Ovary (tissue), 9 donors: Measurements from ENCODE around the gene CCT2. TPM values are rescaled to one million over a fixed set of nuclear protein-coding genes. Genes with fewer than 3 reads are reported as not detected.
"Not testable (repeated sequence)": the region's sequence is repeated elsewhere in the genome, so short reads cannot be mapped to it uniquely, and the experiment has no call there.

Source experiments
- DNase-seq, 5 donors: peaks; one replicate each; pipeline ENCODE4 v3.0.0-alpha.2; 2019 to 2020
- H3K27ac ChIP-seq, 2 donors: fragments of 200-600 bp; one replicate each; pipeline versions ENCODE4 v1.5.1 to v1.8.0; 2019 to 2022
- H3K27me3 ChIP-seq: fragments of 200-600 bp; one replicate; pipeline ENCODE4 v1.8.0; 2022
- H3K36me3 ChIP-seq: fragments of 200-600 bp; sonication (generic); one replicate; pipeline ENCODE4 v1.5.1; 2019
- H3K4me1 ChIP-seq: one replicate; pipeline ENCODE4 v1.8.1; 2013; ENCODE audit warnings: mild to moderate bottlenecking, moderate library complexity; ENCODE audit not compliant: insufficient read depth
- H3K4me3 ChIP-seq: fragments of 200-600 bp; sonication (generic); one replicate; pipeline ENCODE4 v1.5.1; 2017
- H3K9me3 ChIP-seq, 2 donors: fragments of 200-600 bp in 1 of 2; sonication (generic) in 1 of 2; one replicate each; pipeline versions ENCODE4 v1.5.1 to v1.8.1; 2013 to 2019; ENCODE audit warnings: mild to moderate bottlenecking in 1 of 2, moderate library complexity in 1 of 2
- EP300 ChIP-seq: sonication (generic); formaldehyde crosslinking; IDR thresholded peaks from one replicate; pipeline ENCODE4 v1.6.1; 2017; ENCODE audit warnings: antibody characterized with exemption
- POLR2A ChIP-seq: fragments of 450-650 bp; IDR thresholded peaks from one replicate; pipeline ENCODE4 v1.6.1; 2017; ENCODE audit warnings: antibody characterized with exemption, mild to moderate bottlenecking, moderate library complexity
- WGBS, 3 donors: extraction: QIAGEN DNeasy Blood & Tissue Kit in 1 of 3; methylation state at CpG; one replicate each; pipeline versions ENCODE4 v1.1.5 to v1.1.7; 2013 to 2017; 5-methylcytosine and 5-hydroxymethylcytosine counted together
- intact Hi-C, 4 donors: fragments of 100-400 bp; cut with DNase I; formaldehyde crosslinking; loops; one replicate each; pipeline versions ENCODE4 v1.11.0 to v1.15.1; 2022 to 2023
- polyA plus RNA-seq, 2 donors: library from polyadenylated mRNA; stranded (reverse); fragments of 200-250 nt in 1 of 2; fragments of 350-450 nt in 1 of 2; fragmentation: Illumina TruSeq in 1 of 2; extraction: RNeasy Lipid Tissue Mini Kit (QIAGEN cat#74804) in 1 of 2; gene quantifications; one replicate each; pipeline ENCODE4 v1.2.3, GENCODE V29; 2013 to 2014
- total RNA-seq, 7 donors: library from RNA; depleted of rRNA in 2 of 7; stranded (reverse); fragments of >200 nt in 2 of 7; fragmentation: NEBNext Ultra II Directional in 3 of 7; extraction: Animal tissue kit (Norgen Biotek cat#: 25700) in 3 of 7; gene quantifications; one replicate each; pipeline versions ENCODE4 v1.1.0 to v1.2.4, GENCODE V29; 2016 to 2023
- TF ChIP-seq, protein P1 (sequence below), 3 donors: fragments of 450-650 bp in 2 of 3; fragments of 200-600 bp in 1 of 3; IDR thresholded peaks; one replicate each; pipeline versions ENCODE4 v1.5.1 to v1.8.0; 2016 to 2022; ENCODE audit warnings: antibody characterized with exemption in 3 of 3, mild to moderate bottlenecking in 1 of 3
- donor health status: DM: no; HTN: no; CAD: no; lungs with moderate emphysema.
- donor health status: DM: no; HTN: no; CAD: no.
- donor health status: Bipolar disorder and iron deficiency.
- donor health status: DM: yes; HTN: yes; CAD: no.
- donor health status: DM: no; HTN: no; CAD: no.
- donor health status: DM: yes; HTN: yes; CAD: no.

Gene CCT2
- total and polyA plus RNA-seq, 9 donors = 68.1 to 141 (median 109) TPM

DNA sequence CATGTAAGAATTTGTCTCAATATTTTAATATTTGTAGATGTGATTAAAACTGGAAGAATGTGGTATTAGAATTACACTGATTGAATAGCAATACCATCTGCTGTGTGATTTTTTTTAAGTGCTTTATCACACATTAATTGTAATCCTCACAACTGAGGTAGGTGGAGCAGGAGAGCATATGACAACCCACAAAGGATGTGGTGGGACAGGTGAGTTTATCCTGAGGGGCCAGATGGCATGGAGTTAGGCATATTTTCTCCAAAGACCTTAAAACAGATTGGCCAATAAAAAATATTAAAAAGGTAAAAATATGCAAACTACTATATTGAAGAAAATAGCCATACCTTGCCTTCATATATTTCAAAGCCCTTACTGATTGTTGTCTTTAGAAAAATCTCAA lies 17.7 kb downstream of the CCT2 start:
- no peak overlapping the region for H3K27ac ChIP-seq
- no peaks in the 10 kb centered on the region for H3K4me1 ChIP-seq
- DNase-seq = no peak
- intact Hi-C loops = no loop called here
- H3K27me3 ChIP-seq = no peaks in the 10 kb centered on the region
- no peaks in the 10 kb centered on the region for H3K36me3 ChIP-seq
- TF ChIP-seq EP300 = no peak
- TF ChIP-seq POLR2A = no peak
- TF ChIP-seq, protein P1, sequence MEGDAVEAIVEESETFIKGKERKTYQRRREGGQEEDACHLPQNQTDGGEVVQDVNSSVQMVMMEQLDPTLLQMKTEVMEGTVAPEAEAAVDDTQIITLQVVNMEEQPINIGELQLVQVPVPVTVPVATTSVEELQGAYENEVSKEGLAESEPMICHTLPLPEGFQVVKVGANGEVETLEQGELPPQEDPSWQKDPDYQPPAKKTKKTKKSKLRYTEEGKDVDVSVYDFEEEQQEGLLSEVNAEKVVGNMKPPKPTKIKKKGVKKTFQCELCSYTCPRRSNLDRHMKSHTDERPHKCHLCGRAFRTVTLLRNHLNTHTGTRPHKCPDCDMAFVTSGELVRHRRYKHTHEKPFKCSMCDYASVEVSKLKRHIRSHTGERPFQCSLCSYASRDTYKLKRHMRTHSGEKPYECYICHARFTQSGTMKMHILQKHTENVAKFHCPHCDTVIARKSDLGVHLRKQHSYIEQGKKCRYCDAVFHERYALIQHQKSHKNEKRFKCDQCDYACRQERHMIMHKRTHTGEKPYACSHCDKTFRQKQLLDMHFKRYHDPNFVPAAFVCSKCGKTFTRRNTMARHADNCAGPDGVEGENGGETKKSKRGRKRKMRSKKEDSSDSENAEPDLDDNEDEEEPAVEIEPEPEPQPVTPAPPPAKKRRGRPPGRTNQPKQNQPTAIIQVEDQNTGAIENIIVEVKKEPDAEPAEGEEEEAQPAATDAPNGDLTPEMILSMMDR (IDR thresholded peaks at IDR 0.05) = no peak
- no peak overlapping the region for H3K4me3 ChIP-seq
- H3K9me3 ChIP-seq = no peaks in the 10 kb centered on the region

DNA sequence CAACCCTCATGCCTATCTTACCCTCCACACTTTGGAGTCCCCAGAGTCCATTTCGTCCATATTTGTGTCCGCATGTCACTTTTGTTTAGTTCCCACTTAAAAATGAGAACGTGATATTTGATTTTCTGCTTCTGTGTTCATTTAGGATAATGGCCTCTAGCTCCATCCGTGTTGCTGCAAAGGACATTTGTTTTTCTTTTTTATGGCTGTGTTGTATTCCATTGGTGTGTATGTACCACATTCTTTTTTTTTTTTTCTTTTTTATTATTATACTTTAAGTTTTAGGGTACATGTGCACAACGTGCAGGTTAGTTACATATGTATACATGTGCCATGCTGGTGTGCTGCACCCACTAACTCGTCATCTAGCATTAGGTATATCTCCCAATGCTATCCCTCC lies 18.3 kb downstream of the CCT2 start:
- H3K27ac ChIP-seq, H3K4me3 ChIP-seq, DNase-seq, H3K36me3 ChIP-seq, intact Hi-C loops, H3K27me3 ChIP-seq, H3K9me3 ChIP-seq, H3K4me1 ChIP-seq: not testable (repeated sequence)
- 98 to 99% (median 98%) methylated on average over 5 to 6 of the region's 6 CpGs for WGBS, 3 donors

DNA sequence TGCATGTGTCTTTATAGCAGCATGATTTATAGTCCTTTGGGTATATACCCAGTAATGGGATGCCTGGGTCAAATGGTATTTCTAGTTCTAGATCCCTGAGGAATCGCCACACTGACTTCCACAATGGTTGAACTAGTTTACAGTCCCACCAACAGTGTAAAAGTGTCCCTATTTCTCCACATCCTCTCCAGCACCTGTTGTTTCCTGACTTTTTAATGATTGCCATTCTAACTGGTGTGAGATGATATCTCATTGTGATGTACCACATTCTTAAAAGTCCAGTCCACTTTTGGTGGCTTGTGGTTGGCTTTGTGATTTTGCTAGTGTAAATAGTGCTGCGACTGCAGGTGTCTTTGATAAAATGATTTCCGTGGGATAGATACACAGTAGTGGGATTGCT lies 19.0 kb downstream of the CCT2 start:
- intact Hi-C loops, H3K27ac ChIP-seq, H3K36me3 ChIP-seq, DNase-seq, H3K4me1 ChIP-seq, H3K4me3 ChIP-seq, H3K9me3 ChIP-seq, H3K27me3 ChIP-seq: not testable (repeated sequence)
- WGBS, 3 donors = 68 to 78% (median 75%) methylated on average over 2 of the region's 3 CpGs

GRCh38 chr12:69608114-69608513 lies 22.9 kb downstream of the CCT2 start:
- Histone ChIP-seq H3K4me1 (no peaks in the 10 kb centered on the region), H3K27me3 (no peaks in the 10 kb centered on the region), H3K9me3 (no peaks in the 10 kb centered on the region), H3K27ac (no peak overlapping the region), H3K36me3 (no peaks in the 10 kb centered on the region), H3K4me3 (no peak overlapping the region)
- intact Hi-C loops = no loop called here
- TF ChIP-seq POLR2A (no peak), EP300 (no peak)
- TF ChIP-seq, protein P1 (IDR thresholded peaks at IDR 0.05) = no peak
- WGBS, 3 donors = 46 to 61% (median 46%) methylated on average over 2 of the region's 2 CpGs
- no peak for DNase-seq

GRCh38 chr12:69610126-69610525 lies 24.9 kb downstream of the CCT2 start:
- WGBS, 3 donors = 92 to 96% (median 94%) methylated on average over 15 of the region's 15 CpGs
- Histone ChIP-seq H3K36me3 (no peaks in the 10 kb centered on the region), H3K27ac (no peak overlapping the region), H3K27me3 (no peaks in the 10 kb centered on the region), H3K4me3 (no peak overlapping the region), H3K9me3 (no peaks in the 10 kb centered on the region), H3K4me1 (no peaks in the 10 kb centered on the region)
- intact Hi-C loops = no loop called here
- DNase-seq = no peak
- TF ChIP-seq EP300 (no peak), POLR2A (no peak)
- TF ChIP-seq, protein P1 (IDR thresholded peaks at IDR 0.05) = no peak

GRCh38 chr12:69610729-69611128 lies 25.5 kb downstream of the CCT2 start, which contains the start of gene LRRC10:
TSS of gene LRRC10 (minus strand) at chr12:69610907. CDS start at chr12:69610838, 69 bp downstream.
- DNase-seq = no peak

More at GRCh38 chr12:69610729-69611128, 25.5 kb downstream of the CCT2 start, which contains the start of gene LRRC10:
- no peak within 1 kb of the TSS for H3K27ac ChIP-seq
- 88 to 92% (median 90%) methylated on average over 11 of the region's 11 CpGs for whole genome bisulfite sequencing, 3 donors
- H3K27me3 ChIP-seq = no peaks in the 10 kb centered on the region
- H3K9me3 ChIP-seq = no peaks in the 10 kb centered on the region
- intact Hi-C loops = no loop called here
- no peak for TF ChIP-seq POLR2A
- no peak within 1 kb of the TSS for H3K4me3 ChIP-seq
- H3K4me1 ChIP-seq = no peaks in the 10 kb centered on the region
- H3K36me3 ChIP-seq = no peaks in the 10 kb centered on the region
